OCI-LY3 (cell line): ENCODE results near the gene LRP1B.

Source experiments
- H2AFZ ChIP-seq: fragments of 200-600, 300-600 bp; shearing (Covaris generic); 2 replicates; pipeline ENCODE4 v1.6.0; 2014; ENCODE audit warnings: antibody characterized with exemption, low read depth, low read length
- H3K27ac ChIP-seq: fragments of 200-600, 300-600 bp; sonication (generic); 2 replicates; pipeline ENCODE4 v1.5.1; 2014; ENCODE audit warnings: mild to moderate bottlenecking, low read length, moderate library complexity, mixed read lengths
- H3K27me3 ChIP-seq: fragments of 200-600, 300-600 bp; sonication (generic); 2 replicates; pipeline ENCODE4 v1.6.1; 2014; ENCODE audit warnings: low read depth, low read length, mixed read lengths
- H3K36me3 ChIP-seq: fragments of 200-600, 300-600 bp; sonication (generic); replicated peaks from 2 replicates; pipeline ENCODE3; 2014; ENCODE audit warnings: low read depth, low read length, mixed read lengths
- H3K4me1 ChIP-seq: fragments of 300-600, 200-600 bp; sonication (generic); 2 replicates; pipeline ENCODE4 v1.6.1; 2014; ENCODE audit warnings: low read length, mixed read lengths
- H3K4me2 ChIP-seq: fragments of 200-600, 300-600 bp; sonication (generic); 2 replicates; pipeline ENCODE4 v1.6.1; 2014; ENCODE audit warnings: low read length, mixed read lengths
- H3K4me3 ChIP-seq: fragments of 300-600, 200-600 bp; sonication (generic); 2 replicates; pipeline ENCODE4 v1.5.1; 2014; ENCODE audit warnings: antibody characterized with exemption, mild to moderate bottlenecking, low read length, moderate library complexity
- H3K79me2 ChIP-seq: fragments of 300-600, 200-600 bp; shearing (Covaris generic); 2 replicates; pipeline ENCODE4 v1.6.1; 2014; ENCODE audit warnings: mild to moderate bottlenecking, low read length, mixed read lengths
- H3K9ac ChIP-seq: fragments of 300-600, 200-600 bp; shearing (Covaris generic); 2 replicates; pipeline ENCODE4 v1.6.0; 2014; ENCODE audit warnings: mild to moderate bottlenecking, low read length, moderate library complexity
- H3K9me3 ChIP-seq: fragments of 200-600, 300-600 bp; shearing (Covaris generic); 2 replicates; pipeline ENCODE4 v1.6.1; 2014; ENCODE audit warnings: low read length, mixed read lengths; ENCODE audit not compliant: insufficient read depth
- H4K20me1 ChIP-seq: fragments of 200-600, 300-600 bp; sonication (generic); 2 replicates; pipeline ENCODE4 v1.6.1; 2016; ENCODE audit warnings: low read length, mixed read lengths; ENCODE audit not compliant: insufficient read depth
- EZH2phosphoT487 ChIP-seq: fragments of 200-600 bp; shearing (Covaris generic); IDR thresholded peaks from 2 replicates; pipeline ENCODE4 v1.6.1; 2018; ENCODE audit warnings: antibody characterized with exemption, mixed run types, low read depth
- TF ChIP-seq, protein P1 (sequence below): fragments of 200-600, 300-600 bp; sonication (generic); IDR thresholded peaks from 2 replicates; pipeline ENCODE4 v1.5.1; 2014; ENCODE audit warnings: antibody characterized with exemption, low read length, low read depth

Gene LRP1B

DNA sequence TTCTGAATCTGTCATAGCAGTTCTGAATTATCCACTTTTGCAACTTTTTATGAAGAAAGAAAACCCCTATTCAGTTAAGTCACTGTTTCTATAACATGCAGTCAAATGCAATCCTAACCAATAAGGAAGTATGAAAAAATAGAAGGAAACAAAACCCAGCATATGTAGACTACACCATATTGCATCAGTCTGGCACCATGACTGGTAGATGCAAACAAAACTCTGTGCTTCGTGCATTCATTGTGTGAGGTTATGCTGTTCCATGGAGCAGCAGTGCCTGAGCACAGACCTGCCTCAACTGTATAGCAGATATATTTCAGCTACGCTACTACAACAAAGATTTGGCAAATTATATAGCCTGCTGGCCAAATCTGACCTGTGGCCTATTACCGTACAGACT, 325.5 kb downstream of the LRP1B start:
- no peaks in the 10 kb centered on the region for H3K27me3 ChIP-seq
- no peaks in the 10 kb centered on the region for H3K36me3 ChIP-seq
- no peaks in the 10 kb centered on the region for H3K79me2 ChIP-seq
- no peak for TF ChIP-seq EZH2phosphoT487
- TF ChIP-seq, protein P1, sequence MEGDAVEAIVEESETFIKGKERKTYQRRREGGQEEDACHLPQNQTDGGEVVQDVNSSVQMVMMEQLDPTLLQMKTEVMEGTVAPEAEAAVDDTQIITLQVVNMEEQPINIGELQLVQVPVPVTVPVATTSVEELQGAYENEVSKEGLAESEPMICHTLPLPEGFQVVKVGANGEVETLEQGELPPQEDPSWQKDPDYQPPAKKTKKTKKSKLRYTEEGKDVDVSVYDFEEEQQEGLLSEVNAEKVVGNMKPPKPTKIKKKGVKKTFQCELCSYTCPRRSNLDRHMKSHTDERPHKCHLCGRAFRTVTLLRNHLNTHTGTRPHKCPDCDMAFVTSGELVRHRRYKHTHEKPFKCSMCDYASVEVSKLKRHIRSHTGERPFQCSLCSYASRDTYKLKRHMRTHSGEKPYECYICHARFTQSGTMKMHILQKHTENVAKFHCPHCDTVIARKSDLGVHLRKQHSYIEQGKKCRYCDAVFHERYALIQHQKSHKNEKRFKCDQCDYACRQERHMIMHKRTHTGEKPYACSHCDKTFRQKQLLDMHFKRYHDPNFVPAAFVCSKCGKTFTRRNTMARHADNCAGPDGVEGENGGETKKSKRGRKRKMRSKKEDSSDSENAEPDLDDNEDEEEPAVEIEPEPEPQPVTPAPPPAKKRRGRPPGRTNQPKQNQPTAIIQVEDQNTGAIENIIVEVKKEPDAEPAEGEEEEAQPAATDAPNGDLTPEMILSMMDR: no peak
- no peaks in the 10 kb centered on the region for H3K9me3 ChIP-seq
- H3K4me3 ChIP-seq: no peak overlapping the region
- no peak overlapping the region for H3K9ac ChIP-seq
- peaks cover 13% of the 10 kb centered on the region for H3K4me1 ChIP-seq
- H3K4me2 ChIP-seq: no peak overlapping the region
- no peak overlapping the region for H3K27ac ChIP-seq
- peak overlapping the region; percentile 69 for H2AFZ ChIP-seq
- H4K20me1 ChIP-seq: no peaks in the 10 kb centered on the region

DNA sequence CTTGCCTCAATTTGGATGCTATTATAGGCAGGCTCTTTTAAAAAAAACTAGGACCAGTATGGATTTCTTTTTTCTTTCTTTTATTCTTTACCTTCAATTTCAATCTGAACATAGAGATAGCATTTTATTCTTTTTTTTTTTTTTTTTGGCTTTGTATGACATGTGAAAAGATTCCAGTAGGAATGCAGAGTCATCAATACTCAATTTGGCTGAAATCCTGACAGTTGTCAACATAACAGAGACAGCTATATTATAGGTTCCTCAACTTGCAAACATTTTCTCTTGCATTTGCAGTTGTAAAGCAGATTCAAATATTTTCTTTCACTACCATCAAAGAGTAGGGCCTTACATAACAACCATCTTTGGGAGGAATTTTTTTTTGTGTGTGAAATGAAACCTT, 334.4 kb downstream of the LRP1B start:
- Histone ChIP-seq H4K20me1 (no peaks in the 10 kb centered on the region), H3K4me2 (no peak overlapping the region)

DNA sequence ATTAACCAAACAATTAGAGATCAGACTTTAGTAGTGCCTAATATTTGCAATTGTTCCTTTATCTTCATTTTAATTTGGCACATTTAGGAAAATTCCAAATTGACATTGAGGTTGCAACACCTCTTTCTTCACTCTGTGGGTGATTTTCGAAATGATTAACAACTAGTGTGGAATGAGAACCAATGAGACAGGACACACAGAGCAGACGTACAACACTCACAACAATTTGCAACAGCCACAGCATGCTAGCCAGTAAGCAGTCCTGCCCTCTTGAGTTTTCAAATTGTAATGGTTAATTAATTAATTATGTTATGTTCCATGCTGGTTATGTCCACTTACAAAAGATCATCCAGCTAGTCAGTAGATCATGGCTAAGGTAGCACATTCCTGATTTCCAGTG, 339.3 kb downstream of the LRP1B start:
- Histone ChIP-seq H3K27ac (no peak overlapping the region), H3K79me2 (no peaks in the 10 kb centered on the region), H3K27me3 (no peaks in the 10 kb centered on the region), H3K4me1 (no peaks in the 10 kb centered on the region), H3K4me3 (no peak overlapping the region), H4K20me1 (no peaks in the 10 kb centered on the region), H3K9ac (no peak overlapping the region), H3K4me2 (no peak overlapping the region), H2AFZ (no peak overlapping the region), H3K36me3 (no peaks in the 10 kb centered on the region), H3K9me3 (no peaks in the 10 kb centered on the region)
- no peak for TF ChIP-seq EZH2phosphoT487
- TF ChIP-seq, protein P1: no peak

More for the DNA sequence above, 334.4 kb downstream of the LRP1B start:
- no peak overlapping the region for H3K27ac ChIP-seq
- H3K4me1 ChIP-seq: no peaks in the 10 kb centered on the region
- H3K36me3 ChIP-seq: no peaks in the 10 kb centered on the region
- H3K9ac ChIP-seq: no peak overlapping the region
- TF ChIP-seq, protein P1: no peak
- no peaks in the 10 kb centered on the region for H3K27me3 ChIP-seq
- H3K4me3 ChIP-seq: no peak overlapping the region
- no peaks in the 10 kb centered on the region for H3K79me2 ChIP-seq
- no peaks in the 10 kb centered on the region for H3K9me3 ChIP-seq
- H2AFZ ChIP-seq: no peak overlapping the region

DNA sequence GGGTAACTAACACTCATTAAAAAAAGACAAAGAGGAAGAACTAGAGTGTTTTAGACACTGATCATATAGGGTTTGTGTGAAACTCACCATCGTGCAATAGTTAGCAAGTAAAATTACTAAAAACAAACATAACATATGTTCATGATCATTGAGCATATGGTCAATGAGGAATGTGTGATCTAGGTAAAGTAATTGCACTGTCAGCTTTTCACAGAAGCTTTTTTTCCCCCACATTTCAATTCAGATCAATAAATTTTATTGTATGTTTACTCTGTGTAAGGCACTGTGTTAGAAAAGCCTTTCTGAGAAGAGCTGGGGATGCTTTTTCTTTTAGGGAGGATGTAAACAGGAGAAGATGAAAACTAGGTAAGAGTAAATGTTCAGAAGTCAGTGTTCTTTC, 348.2 kb downstream of the LRP1B start:
- Histone ChIP-seq H3K79me2 (no peaks in the 10 kb centered on the region), H3K36me3 (no peaks in the 10 kb centered on the region), H2AFZ (no peak overlapping the region), H3K9me3 (no peaks in the 10 kb centered on the region), H3K4me1 (no peaks in the 10 kb centered on the region), H3K27ac (no peak overlapping the region), H3K9ac (no peak overlapping the region), H4K20me1 (no peaks in the 10 kb centered on the region), H3K4me3 (no peak overlapping the region), H3K4me2 (no peak overlapping the region), H3K27me3 (no peaks in the 10 kb centered on the region)
- TF ChIP-seq, protein P1: no peak
- no peak for TF ChIP-seq EZH2phosphoT487
